ENCODE data around the gene DAPK2. TPM values are rescaled to one million over a fixed set of nuclear protein-coding genes. Genes with fewer than 3 reads are reported as not detected.

DAPK2 gene
- polyA plus RNA-seq, 1 of the 3 experiments (the other 2 are of a cell fraction), result 1.4 TPM

DNA sequence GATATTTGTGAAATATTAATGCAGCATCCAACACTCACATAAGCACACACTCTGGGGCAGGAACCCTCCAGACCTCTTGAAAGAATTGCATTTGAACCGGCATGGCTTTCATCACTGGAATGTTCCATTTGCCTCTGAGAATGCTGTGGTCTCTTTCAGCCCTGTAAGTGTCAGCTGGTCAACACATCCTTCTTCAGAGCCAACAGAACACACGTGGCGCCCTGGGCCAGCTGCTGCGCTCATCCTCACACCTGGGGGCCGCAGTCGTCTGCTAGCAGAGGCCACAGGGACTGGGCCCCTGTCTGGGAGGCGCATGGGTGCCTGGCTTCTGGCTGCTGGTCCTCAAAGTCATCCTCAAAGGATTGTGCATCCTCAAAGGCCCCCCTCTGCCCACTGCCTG lies 141.2 kb downstream of the DAPK2 start:
- Histone ChIP-seq H3K9me3 (no peaks in the 10 kb centered on the region), H3K9ac (no peak overlapping the region), H3K4me3 (ENCODE audit: low read depth in 2 of 2, low read length in 1 of 2) (no peak overlapping the region), H3K4me2 (no peak overlapping the region), H4K20me1 (ENCODE audit: insufficient read depth) (no peaks in the 10 kb centered on the region), H3K4me1 (ENCODE audit: control insufficient read depth in 1 of 2, insufficient read depth in 2 of 2, low read depth in 1 of 2, low read length in 1 of 2) (peaks cover 15 to 17% of the 10 kb centered on the region in 2 experiments; a peak in 3 of 4 replicates), H3F3A (replicated peaks; ENCODE audit: insufficient read depth) (peaks cover 12% of the 10 kb centered on the region), H3K9me2 (no peaks in the 10 kb centered on the region), H3K27ac (ENCODE audit: low read depth in 2 of 2, low read length in 1 of 2) (no peak overlapping the region), H3K36me3 (replicated peaks in 1 of 2; ENCODE audit: control insufficient read depth in 1 of 2, insufficient read depth in 2 of 2, low read length in 1 of 2) (no peaks in the 10 kb centered on the region), H3K79me2 (ENCODE audit: insufficient read depth) (no peaks in the 10 kb centered on the region), H2AFZ (ENCODE audit: low read depth) (no peak overlapping the region), H3K27me3 (ENCODE audit: insufficient read depth) (no peaks in the 10 kb centered on the region)
- DNase-seq, result no peak
- ChIA-PET POLR2A (no interaction called here), CTCF (interaction anchor here (1.2 to 4.0 kb wide), 3 partner anchors 14 to 153 kb away, joined by 3 to 26 read pairs (median 10); no protein-coding TSS in a partner anchor)
- no peak for TF ChIP-seq FOSL2 (IDR thresholded peaks at IDR 0.05; ENCODE audit: borderline replicate concordance, low read depth)
- TF ChIP-seq MEF2A (IDR thresholded peaks at IDR 0.05; ENCODE audit: borderline replicate concordance, low read depth), result no peak
- no peak for TF ChIP-seq RXRA (IDR thresholded peaks at IDR 0.05; ENCODE audit: borderline replicate concordance, low read depth)
- TF ChIP-seq, protein P1, sequence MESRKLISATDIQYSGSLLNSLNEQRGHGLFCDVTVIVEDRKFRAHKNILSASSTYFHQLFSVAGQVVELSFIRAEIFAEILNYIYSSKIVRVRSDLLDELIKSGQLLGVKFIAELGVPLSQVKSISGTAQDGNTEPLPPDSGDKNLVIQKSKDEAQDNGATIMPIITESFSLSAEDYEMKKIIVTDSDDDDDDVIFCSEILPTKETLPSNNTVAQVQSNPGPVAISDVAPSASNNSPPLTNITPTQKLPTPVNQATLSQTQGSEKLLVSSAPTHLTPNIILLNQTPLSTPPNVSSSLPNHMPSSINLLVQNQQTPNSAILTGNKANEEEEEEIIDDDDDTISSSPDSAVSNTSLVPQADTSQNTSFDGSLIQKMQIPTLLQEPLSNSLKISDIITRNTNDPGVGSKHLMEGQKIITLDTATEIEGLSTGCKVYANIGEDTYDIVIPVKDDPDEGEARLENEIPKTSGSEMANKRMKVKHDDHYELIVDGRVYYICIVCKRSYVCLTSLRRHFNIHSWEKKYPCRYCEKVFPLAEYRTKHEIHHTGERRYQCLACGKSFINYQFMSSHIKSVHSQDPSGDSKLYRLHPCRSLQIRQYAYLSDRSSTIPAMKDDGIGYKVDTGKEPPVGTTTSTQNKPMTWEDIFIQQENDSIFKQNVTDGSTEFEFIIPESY (IDR thresholded peaks at IDR 0.05; ENCODE audit: borderline replicate concordance, low read depth), result no peak
- no peak for TF ChIP-seq TCF12 (IDR thresholded peaks at IDR 0.05)
- TF ChIP-seq, protein P2, sequence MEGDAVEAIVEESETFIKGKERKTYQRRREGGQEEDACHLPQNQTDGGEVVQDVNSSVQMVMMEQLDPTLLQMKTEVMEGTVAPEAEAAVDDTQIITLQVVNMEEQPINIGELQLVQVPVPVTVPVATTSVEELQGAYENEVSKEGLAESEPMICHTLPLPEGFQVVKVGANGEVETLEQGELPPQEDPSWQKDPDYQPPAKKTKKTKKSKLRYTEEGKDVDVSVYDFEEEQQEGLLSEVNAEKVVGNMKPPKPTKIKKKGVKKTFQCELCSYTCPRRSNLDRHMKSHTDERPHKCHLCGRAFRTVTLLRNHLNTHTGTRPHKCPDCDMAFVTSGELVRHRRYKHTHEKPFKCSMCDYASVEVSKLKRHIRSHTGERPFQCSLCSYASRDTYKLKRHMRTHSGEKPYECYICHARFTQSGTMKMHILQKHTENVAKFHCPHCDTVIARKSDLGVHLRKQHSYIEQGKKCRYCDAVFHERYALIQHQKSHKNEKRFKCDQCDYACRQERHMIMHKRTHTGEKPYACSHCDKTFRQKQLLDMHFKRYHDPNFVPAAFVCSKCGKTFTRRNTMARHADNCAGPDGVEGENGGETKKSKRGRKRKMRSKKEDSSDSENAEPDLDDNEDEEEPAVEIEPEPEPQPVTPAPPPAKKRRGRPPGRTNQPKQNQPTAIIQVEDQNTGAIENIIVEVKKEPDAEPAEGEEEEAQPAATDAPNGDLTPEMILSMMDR (IDR thresholded peaks at IDR 0.05), result no peak
- no peak for TF ChIP-seq EZH2phosphoT487 (IDR thresholded peaks at IDR 0.05; ENCODE audit: borderline replicate concordance, low read depth)
- no peak for TF ChIP-seq NFIC (IDR thresholded peaks at IDR 0.05; ENCODE audit: borderline replicate concordance)
- TF ChIP-seq, protein P3, sequence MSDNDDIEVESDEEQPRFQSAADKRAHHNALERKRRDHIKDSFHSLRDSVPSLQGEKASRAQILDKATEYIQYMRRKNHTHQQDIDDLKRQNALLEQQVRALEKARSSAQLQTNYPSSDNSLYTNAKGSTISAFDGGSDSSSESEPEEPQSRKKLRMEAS (IDR thresholded peaks at IDR 0.05; ENCODE audit: low read depth), result no peak
- no peak for TF ChIP-seq ELF1 (IDR thresholded peaks at IDR 0.05)
- 88% methylated on average over 3 of the region's 7 CpGs for WGBS (ENCODE audit: low lambda C conversion rate)

DNA sequence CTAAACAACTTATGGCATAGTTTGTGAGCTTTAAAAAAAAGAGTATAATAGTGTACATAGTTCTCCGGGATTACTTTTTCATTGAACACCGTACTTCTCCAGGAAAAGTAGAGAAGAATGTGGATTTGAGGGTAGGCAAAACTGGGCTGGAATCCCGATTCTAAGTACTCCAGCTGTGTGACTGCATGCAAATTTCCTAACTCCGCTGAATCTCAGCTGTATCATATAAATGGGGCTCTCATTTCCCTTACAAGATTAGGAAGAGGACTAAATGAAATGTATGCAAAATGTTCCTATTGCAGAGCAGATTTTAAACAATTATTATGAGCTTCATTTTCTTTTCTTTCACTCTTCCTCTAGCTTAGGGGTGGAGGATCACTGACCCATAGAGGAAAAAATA lies 142.2 kb downstream of the DAPK2 start:
- Histone ChIP-seq H3K27ac (ENCODE audit: low read depth in 2 of 2, low read length in 1 of 2) (no peak overlapping the region), H3K27me3 (ENCODE audit: insufficient read depth) (no peaks in the 10 kb centered on the region), H2AFZ (ENCODE audit: low read depth) (no peak overlapping the region), H3K9ac (no peak overlapping the region), H3K9me2 (no peaks in the 10 kb centered on the region), H4K20me1 (ENCODE audit: insufficient read depth) (no peaks in the 10 kb centered on the region), H3K9me3 (no peaks in the 10 kb centered on the region), H3K79me2 (ENCODE audit: insufficient read depth) (no peaks in the 10 kb centered on the region), H3K4me3 (ENCODE audit: low read depth in 2 of 2, low read length in 1 of 2) (no peak overlapping the region), H3K4me1 (ENCODE audit: control insufficient read depth in 1 of 2, insufficient read depth in 2 of 2, low read depth in 1 of 2, low read length in 1 of 2) (peaks cover 6 to 7% of the 10 kb centered on the region in 2 experiments; a peak in 2 of 4 replicates), H3K4me2 (no peak overlapping the region), H3F3A (replicated peaks; ENCODE audit: insufficient read depth) (peaks cover 4% of the 10 kb centered on the region), H3K36me3 (replicated peaks in 1 of 2; ENCODE audit: control insufficient read depth in 1 of 2, insufficient read depth in 2 of 2, low read length in 1 of 2) (no peaks in the 10 kb centered on the region)
- TF ChIP-seq FOXJ3 (CRISPR knock-in tag; IDR thresholded peaks at IDR 0.05), result no peak
- ChIA-PET POLR2A (no interaction called here), CTCF (interaction anchor here (1.1 to 4.0 kb wide), 5 partner anchors 13 to 152 kb away, joined by 3 to 26 read pairs (median 7); no protein-coding TSS in a partner anchor)
- WGBS (ENCODE audit: low lambda C conversion rate), result 92% methylated on average over 4 of the region's 4 CpGs
- no peak for DNase-seq

All from SK-N-SH (cell line).